Amygdala (tissue), 56 donors: ENCODE results near the gene RHEB.

Experiments used
- DNase-seq, 56 donors: peaks; one replicate each; lab custom pipeline; 2025; lab: John Stamatoyannopoulos, UW

The RHEB gene, protein sequence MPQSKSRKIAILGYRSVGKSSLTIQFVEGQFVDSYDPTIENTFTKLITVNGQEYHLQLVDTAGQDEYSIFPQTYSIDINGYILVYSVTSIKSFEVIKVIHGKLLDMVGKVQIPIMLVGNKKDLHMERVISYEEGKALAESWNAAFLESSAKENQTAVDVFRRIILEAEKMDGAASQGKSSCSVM

GRCh38 chr7:151519765-151520418 lies at the start of gene RHEB:
Gene RHEB (minus strand): TSS chr7:151519895. CDS start chr7:151519511, 384 bp downstream.
- peak in 55 of 56 donors; percentile 58 to 99 (median 96) for DNase-seq

- DNase-seq, result no peak
These were observed 47.2 kb upstream of the RHEB start for GRCh38 chr7:151566897-151567320.

DNA sequence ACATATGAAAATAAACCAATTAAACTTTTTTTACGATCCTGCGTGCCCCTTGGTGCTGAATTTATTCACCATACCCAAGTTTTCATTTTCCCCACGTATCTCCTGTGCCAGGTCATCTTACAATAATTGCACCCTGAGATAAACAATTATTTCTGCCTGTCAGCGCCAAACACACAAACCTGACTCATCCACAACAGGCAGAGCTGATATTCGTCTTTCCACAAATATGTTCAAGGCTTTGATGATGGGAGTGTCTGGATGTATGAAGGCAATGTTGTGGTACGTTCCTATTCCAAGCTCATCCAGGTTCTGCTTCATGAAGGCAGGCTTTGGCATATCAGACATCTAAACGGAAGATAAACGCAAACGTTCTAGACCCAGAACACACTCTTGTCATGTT lies 45.8 kb upstream of the RHEB start:
- no peak for DNase-seq

DNA sequence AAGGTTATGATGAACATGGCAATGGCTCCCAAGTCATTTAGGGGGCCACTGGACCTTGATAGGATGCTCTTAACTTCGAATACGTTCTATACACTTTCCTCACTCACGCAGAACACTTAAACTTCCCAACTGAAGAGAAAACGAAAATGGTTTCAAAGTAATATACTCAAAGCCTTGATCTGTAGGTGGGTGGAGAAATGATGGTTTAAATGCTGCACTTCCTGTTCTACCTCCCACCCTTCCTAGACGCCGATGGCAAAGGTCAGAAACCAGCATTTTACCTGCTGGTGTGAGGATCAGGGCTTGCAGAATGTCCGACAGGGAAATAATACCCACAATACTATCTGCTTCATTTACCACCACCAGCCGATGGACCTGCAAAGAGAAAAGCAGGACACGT lies 40.5 kb upstream of the RHEB start:
- no peak for DNase-seq

DNA sequence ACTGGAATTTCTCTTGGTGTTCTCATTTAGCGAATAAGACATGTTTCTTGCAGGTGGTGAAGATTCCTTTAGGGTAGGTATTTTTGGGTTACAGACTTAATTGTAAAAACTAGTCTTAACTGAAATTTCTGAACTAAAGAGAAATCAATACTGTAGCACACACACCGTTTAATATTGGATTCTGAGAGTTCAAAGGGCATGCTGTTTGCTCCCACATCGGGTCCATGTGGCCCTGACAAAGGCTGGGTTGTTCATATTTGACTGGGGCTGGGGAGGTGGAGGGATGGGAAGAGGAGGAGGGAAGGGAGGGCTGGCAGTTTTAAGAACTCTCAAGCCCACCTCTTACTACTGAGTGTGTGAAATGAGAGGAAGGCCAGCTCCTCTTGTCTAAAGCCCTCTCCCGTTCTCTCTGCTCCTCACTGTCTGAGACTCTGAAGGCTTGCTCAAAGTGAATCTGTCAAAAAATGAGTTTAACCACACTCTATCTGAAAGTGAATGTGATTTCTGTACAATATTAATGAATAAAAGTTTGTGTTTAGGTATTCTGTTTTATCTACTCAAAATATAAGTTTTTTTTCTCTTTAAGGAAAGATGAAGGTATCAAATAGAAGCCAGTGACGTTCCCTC lies 40.0 kb upstream of the RHEB start:
- no peak for DNase-seq

GRCh38 chr7:151558575-151558974 lies 38.9 kb upstream of the RHEB start:
- no peak for DNase-seq

GRCh38 chr7:151556592-151556991 lies 36.9 kb upstream of the RHEB start:
- DNase-seq, result no peak

- DNase-seq, result no peak
These were observed 33.7 kb upstream of the RHEB start for GRCh38 chr7:151553356-151553755.

- no peak for DNase-seq
These were observed 32.8 kb upstream of the RHEB start for GRCh38 chr7:151552352-151553028.

DNA sequence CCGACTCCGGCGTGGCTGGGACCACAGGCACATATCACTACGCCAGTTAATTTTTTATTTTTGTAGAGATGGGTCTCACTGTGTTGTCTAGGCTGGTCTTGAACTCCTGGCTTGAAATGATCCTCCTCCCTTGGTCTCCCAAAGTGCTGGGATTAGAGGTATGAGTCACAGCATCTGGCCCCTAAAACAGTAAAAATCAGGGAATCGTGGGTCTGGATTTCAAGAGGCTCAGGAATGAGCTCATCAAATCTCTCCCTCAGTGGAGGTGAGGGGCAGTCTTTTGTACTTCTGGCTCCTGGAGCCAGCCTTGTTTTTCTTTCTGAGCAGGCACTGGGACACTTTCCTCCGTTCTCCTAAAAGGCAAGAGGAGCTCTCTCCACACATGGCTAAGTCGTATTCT lies 32.1 kb upstream of the RHEB start:
- DNase-seq, result no peak

- no peak for DNase-seq
These were observed 31.1 kb upstream of the RHEB start for GRCh38 chr7:151550656-151551286.

DNA sequence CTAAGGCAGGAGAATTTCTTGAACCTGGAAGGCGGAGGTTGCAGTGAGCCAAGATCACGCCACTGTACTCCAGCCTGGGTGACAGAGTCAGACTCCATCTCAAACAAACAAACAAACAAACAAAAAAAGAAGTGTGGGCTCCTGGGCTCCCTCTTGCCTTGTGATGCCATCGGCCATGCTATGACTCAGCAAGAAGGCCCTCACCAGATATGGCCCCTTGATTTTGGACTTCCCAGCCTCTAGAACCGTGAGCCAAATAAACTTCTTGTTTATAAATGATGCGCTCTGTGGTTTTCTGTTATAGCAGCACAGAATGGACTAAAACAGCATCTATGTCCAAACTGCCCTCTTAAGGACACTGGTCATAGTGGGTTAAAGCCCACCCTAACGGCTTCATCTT lies 29.9 kb upstream of the RHEB start:
- no peak for DNase-seq

DNA sequence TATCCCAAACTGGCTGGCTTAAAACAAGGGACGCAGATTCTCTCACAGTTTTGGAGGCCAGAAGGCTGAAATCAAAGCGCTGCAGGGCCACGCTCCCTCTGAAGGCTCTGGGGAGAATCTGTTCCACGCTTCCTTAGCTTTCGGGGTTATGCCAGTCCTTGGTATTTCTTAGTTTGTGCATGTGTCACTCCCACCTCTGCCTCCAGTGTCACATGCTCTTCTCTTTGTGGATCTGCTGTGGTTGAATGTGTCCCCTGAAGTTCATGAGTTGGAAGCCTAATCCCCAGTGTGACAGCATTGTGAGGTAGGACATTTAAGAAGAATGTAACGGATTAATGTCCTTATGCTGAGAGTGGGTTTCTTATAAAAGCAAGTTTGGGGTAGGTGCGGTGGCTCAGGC lies 29.4 kb upstream of the RHEB start:
- no peak for DNase-seq

DNA sequence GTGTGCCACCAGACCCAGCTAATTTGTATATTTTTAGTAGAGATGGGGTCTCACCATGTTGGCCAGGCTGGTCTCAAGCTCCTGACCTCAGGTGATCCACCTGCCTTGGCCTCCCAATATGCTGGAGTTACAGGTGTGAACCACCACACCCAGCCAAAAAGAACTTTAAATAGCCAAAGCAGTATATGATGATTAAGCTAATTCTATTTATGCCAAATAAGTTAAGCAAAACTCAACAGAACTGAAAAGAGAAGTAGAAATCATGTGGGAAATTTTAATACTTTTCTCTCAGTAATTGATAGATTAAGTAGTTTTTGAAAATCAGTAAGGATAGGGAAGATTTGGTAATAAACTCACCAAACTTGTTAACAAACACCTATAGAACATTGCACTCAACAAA lies 24.5 kb upstream of the RHEB start:
- no peak for DNase-seq

GRCh38 chr7:151542606-151543130 lies 23.0 kb upstream of the RHEB start:
- DNase-seq, result no peak

GRCh38 chr7:151541709-151542499 lies 22.2 kb upstream of the RHEB start:
- no peak for DNase-seq

GRCh38 chr7:151540146-151540545 lies 20.5 kb upstream of the RHEB start:
- DNase-seq, result no peak

DNA sequence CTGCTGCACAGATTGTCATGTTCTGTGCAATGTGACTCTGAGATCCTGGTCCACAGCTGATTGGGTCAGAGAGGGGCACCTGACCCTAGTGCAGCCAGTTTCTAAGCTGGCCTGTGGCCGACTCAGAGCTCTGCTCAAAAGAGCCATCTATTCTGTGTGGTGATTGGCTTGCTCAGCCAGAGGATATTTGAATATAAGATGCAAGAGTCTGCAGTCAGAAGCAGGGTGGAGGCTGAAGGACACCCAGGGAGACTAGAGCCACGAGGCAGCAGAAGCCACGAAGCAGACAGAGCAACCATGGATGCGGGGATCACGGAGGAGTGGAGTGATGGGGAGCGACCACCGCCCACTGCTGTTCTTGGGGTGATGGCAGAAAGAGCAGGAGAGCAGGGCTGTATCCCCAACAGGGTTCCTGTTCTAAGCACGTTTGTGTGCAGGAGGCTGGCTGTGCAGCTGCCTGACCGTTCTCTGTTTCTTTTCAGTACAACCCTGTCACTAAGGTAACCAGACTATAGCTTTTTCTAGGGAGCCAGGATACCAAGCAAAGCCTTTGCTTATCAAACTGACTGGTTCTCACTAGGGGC lies 19.5 kb upstream of the RHEB start:
- DNase-seq, result peak in 39 of 56 donors; percentile 13 to 79 (median 51)

GRCh38 chr7:151537818-151538561 lies 18.3 kb upstream of the RHEB start:
- DNase-seq, result peak in 20 of 56 donors; percentile 12 to 74 (median 43)
